ENCODE results near the gene IL18. TPM values are rescaled to one million over a fixed set of nuclear protein-coding genes. Genes with fewer than 3 reads are reported as not detected.

Gene IL18
- total RNA-seq, 1 experiment from 2014 or later = 0.31 TPM

Other genes starting within 250 kb of the IL18 start
- gene C11orf52, start 245.2 kb downstream of the IL18 start, total RNA-seq (2021) = 4.0 and 4.4 TPM in 2 replicates
- gene DIXDC1, start 226.8 kb downstream of the IL18 start, total RNA-seq (2021) = 10.1 and 10.8 TPM in 2 replicates
- gene DLAT, start 138.7 kb downstream of the IL18 start, total RNA-seq (2021) = 57.3 and 58.4 TPM in 2 replicates
- gene PIH1D2, start 90.1 kb downstream of the IL18 start, total RNA-seq (2021) = 1.1 and 1.4 TPM in 2 replicates
- 22.7 and 25.9 TPM in 2 replicates for gene NKAPD1, start 89.8 kb downstream of the IL18 start, total RNA-seq (2021)
- gene TIMM8B, start 77.3 kb downstream of the IL18 start, total RNA-seq (2021) = 84.4 and 86.3 TPM in 2 replicates
- 79.6 and 82.3 TPM in 2 replicates for gene SDHD, start 77.2 kb downstream of the IL18 start, total RNA-seq (2021)
- 0.22 and 0.31 TPM in 2 replicates for gene TEX12, start 3.3 kb upstream of the IL18 start, total RNA-seq (2021)
- gene BCO2, start 11.4 kb upstream of the IL18 start, total RNA-seq (2021) = 0.31 and 0.44 TPM in 2 replicates
- gene PTS, start 62.3 kb upstream of the IL18 start, total RNA-seq (2021) = 45.9 and 48.6 TPM in 2 replicates
- gene PLET1, start 96.8 kb upstream of the IL18 start, total RNA-seq (2021) = not detected in 2 replicates

All from H9 (cell line).